PFSK-1 (cell line): ENCODE measurements around the gene IBTK.

Source experiments
- FOXP2 ChIP-seq: optimal IDR thresholded peaks from 2 replicates; pipeline ENCODE3; 2011; ENCODE audit warnings: borderline replicate concordance, control low read depth, inconsistent platforms; ENCODE audit not compliant: insufficient read depth; ENCODE audit errors: extremely low read length, extremely low read depth
- POLR2AphosphoS5 ChIP-seq: IDR thresholded peaks from 2 replicates; pipeline ENCODE4 v1.6.1; 2012; ENCODE audit warnings: low read depth, mild to moderate bottlenecking, control low read depth, low read length, moderate library complexity
- REST ChIP-seq, 2 experiments: IDR thresholded peaks; 2 replicates each; pipeline versions ENCODE4 v1.6.1 to v1.8.0; 2011 to 2012; ENCODE audit warnings: low read depth in 2 of 2, low read length in 2 of 2, control low read depth in 1 of 2, inconsistent platforms in 1 of 2, mild to moderate bottlenecking in 1 of 2, moderate library complexity in 1 of 2; ENCODE audit not compliant: insufficient read depth in 1 of 2
- SIN3A ChIP-seq: IDR thresholded peaks from 2 replicates; pipeline ENCODE4 v1.6.1; 2012; ENCODE audit warnings: mild to moderate bottlenecking, low read length, moderate library complexity, borderline replicate concordance; ENCODE audit not compliant: insufficient read depth
- TAF1 ChIP-seq: IDR thresholded peaks from 2 replicates; pipeline ENCODE4 v1.6.1; 2012; ENCODE audit warnings: low read length, control low read depth, borderline replicate concordance; ENCODE audit not compliant: insufficient read depth

Gene IBTK

GRCh38 chr6:82166493-82166892 lies 81.1 kb downstream of the IBTK start:
- TF ChIP-seq REST (IDR thresholded peaks at IDR 0.05; ENCODE audit: insufficient read depth in 1 of 2, low read depth in 2 of 2, low read length in 2 of 2) (no peak), TAF1 (no peak), POLR2AphosphoS5 (no peak), FOXP2 (no peak), SIN3A (no peak)

GRCh38 chr6:82160255-82160990 lies 87.1 kb downstream of the IBTK start:
- no peak for TF ChIP-seq TAF1
- TF ChIP-seq REST (IDR thresholded peaks at IDR 0.05; ENCODE audit: insufficient read depth in 1 of 2, low read depth in 2 of 2, low read length in 2 of 2): no peak
- TF ChIP-seq SIN3A: no peak
- TF ChIP-seq POLR2AphosphoS5: no peak
- TF ChIP-seq FOXP2: no peak

GRCh38 chr6:82145926-82146452 lies 101.6 kb downstream of the IBTK start:
- TF ChIP-seq SIN3A: no peak
- no peak for TF ChIP-seq REST (IDR thresholded peaks at IDR 0.05; ENCODE audit: insufficient read depth in 1 of 2, low read depth in 2 of 2, low read length in 2 of 2)
- no peak for TF ChIP-seq FOXP2
- no peak for TF ChIP-seq POLR2AphosphoS5
- no peak for TF ChIP-seq TAF1

GRCh38 chr6:82144852-82145340 lies 102.6 kb downstream of the IBTK start:
- TF ChIP-seq POLR2AphosphoS5 (peak; percentile 19; the same call in 1 of the 2 replicates), REST (IDR thresholded peaks at IDR 0.05; ENCODE audit: insufficient read depth in 1 of 2, low read depth in 2 of 2, low read length in 2 of 2) (no peak)
